ENCODE results near the gene LGALS1. TPM values are rescaled to one million over a fixed set of nuclear protein-coding genes. Genes with fewer than 3 reads are reported as not detected.

LGALS1 gene
- total and polyA plus RNA-seq, 9 of the 15 experiments (the other 6 are each of a cell fraction or from before 2014, with no cell fraction given) = 160 to 800 (median 330) TPM

DNA sequence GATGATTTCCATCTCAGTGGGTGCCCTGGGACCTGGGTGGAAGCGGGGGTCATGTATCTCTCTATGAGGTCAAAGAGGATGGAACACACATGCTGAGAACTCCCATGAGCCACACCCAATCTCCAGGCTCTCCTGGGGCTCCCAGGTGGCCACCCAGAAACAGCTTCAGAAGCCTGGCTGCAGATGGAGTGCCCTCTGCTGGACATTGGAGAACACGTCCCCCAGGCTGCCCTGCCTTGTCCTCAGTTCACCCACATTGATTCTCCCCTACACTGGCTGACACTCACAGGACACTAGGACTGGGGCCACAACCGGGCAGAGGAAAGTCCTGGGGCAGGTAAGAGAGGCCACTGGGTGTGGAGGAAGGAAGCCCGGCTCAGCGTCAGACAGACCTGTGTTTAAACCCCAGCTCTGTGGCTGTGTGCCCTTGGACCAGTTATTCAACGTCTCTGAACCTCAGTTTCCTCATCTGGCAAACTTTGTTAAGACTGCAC, 6.2 kb downstream of the LGALS1 start (continued):
- TF ChIP-seq, protein P1, sequence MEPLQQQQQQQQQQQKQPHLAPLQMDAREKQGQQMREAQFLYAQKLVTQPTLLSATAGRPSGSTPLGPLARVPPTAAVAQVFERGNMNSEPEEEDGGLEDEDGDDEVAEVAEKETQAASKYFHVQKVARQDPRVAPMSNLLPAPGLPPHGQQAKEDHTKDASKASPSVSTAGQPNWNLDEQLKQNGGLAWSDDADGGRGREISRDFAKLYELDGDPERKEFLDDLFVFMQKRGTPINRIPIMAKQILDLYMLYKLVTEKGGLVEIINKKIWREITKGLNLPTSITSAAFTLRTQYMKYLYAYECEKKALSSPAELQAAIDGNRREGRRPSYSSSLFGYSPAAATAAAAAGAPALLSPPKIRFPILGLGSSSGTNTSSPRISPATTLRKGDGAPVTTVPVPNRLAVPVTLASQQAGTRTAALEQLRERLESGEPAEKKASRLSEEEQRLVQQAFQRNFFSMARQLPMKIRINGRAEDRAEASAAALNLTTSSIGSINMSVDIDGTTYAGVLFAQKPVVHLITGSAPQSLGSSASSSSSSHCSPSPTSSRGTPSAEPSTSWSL (CRISPR knock-in tag; IDR thresholded peaks at IDR 0.05; ENCODE audit: borderline replicate concordance) = no peak
- TF ChIP-seq HNRNPK (IDR thresholded peaks at IDR 0.05; ENCODE audit: low read depth, low read length, poor library complexity, severe bottlenecking) = no peak
- TF ChIP-seq PML (IDR thresholded peaks at IDR 0.05; ENCODE audit: low read length) = no peak
- TF ChIP-seq ZKSCAN3 (CRISPR knock-in tag; IDR thresholded peaks at IDR 0.05) = no peak
- TF ChIP-seq GATAD2B (IDR thresholded peaks at IDR 0.05; ENCODE audit: borderline replicate concordance) = no peak
- peak; percentile 18; the same call in 1 of the 2 replicates for TF ChIP-seq KLF16 (IDR thresholded peaks at IDR 0.05)
- TF ChIP-seq, protein P2, sequence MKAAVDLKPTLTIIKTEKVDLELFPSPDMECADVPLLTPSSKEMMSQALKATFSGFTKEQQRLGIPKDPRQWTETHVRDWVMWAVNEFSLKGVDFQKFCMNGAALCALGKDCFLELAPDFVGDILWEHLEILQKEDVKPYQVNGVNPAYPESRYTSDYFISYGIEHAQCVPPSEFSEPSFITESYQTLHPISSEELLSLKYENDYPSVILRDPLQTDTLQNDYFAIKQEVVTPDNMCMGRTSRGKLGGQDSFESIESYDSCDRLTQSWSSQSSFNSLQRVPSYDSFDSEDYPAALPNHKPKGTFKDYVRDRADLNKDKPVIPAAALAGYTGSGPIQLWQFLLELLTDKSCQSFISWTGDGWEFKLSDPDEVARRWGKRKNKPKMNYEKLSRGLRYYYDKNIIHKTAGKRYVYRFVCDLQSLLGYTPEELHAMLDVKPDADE (conservative IDR thresholded peaks at IDR 0.05; ENCODE audit: control insufficient read depth, low read depth, low read length) = no peak
- TF ChIP-seq HNRNPH1 (optimal IDR thresholded peaks at IDR 0.05; ENCODE audit: low read depth, low read length) = no peak
- no peak for TF ChIP-seq PRPF4 (IDR thresholded peaks at IDR 0.05; ENCODE audit: insufficient read depth, low read depth, low read length, poor library complexity, severe bottlenecking)
- TF ChIP-seq ZKSCAN1 (IDR thresholded peaks at IDR 0.05; ENCODE audit: low read depth, low read length) = no peak
- TF ChIP-seq, protein P3, sequence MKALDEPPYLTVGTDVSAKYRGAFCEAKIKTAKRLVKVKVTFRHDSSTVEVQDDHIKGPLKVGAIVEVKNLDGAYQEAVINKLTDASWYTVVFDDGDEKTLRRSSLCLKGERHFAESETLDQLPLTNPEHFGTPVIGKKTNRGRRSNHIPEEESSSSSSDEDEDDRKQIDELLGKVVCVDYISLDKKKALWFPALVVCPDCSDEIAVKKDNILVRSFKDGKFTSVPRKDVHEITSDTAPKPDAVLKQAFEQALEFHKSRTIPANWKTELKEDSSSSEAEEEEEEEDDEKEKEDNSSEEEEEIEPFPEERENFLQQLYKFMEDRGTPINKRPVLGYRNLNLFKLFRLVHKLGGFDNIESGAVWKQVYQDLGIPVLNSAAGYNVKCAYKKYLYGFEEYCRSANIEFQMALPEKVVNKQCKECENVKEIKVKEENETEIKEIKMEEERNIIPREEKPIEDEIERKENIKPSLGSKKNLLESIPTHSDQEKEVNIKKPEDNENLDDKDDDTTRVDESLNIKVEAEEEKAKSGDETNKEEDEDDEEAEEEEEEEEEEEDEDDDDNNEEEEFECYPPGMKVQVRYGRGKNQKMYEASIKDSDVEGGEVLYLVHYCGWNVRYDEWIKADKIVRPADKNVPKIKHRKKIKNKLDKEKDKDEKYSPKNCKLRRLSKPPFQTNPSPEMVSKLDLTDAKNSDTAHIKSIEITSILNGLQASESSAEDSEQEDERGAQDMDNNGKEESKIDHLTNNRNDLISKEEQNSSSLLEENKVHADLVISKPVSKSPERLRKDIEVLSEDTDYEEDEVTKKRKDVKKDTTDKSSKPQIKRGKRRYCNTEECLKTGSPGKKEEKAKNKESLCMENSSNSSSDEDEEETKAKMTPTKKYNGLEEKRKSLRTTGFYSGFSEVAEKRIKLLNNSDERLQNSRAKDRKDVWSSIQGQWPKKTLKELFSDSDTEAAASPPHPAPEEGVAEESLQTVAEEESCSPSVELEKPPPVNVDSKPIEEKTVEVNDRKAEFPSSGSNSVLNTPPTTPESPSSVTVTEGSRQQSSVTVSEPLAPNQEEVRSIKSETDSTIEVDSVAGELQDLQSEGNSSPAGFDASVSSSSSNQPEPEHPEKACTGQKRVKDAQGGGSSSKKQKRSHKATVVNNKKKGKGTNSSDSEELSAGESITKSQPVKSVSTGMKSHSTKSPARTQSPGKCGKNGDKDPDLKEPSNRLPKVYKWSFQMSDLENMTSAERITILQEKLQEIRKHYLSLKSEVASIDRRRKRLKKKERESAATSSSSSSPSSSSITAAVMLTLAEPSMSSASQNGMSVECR (CRISPR knock-in tag; IDR thresholded peaks at IDR 0.05) = 0 out of 2 replicates have a peak, but pooled peaks have one; percentile 52
- TF ChIP-seq KLF6 (CRISPR knock-in tag; IDR thresholded peaks at IDR 0.05; ENCODE audit: borderline replicate concordance) = no peak
- no peak for TF ChIP-seq SRSF7 (optimal IDR thresholded peaks at IDR 0.05; ENCODE audit: low read depth, low read length)
- no peak for TF ChIP-seq MCM5 (IDR thresholded peaks at IDR 0.05; ENCODE audit: low read depth)
- TF ChIP-seq GABPA (tag; conservative IDR thresholded peaks at IDR 0.05; ENCODE audit: low read depth) = no peak
- TF ChIP-seq, protein P4, sequence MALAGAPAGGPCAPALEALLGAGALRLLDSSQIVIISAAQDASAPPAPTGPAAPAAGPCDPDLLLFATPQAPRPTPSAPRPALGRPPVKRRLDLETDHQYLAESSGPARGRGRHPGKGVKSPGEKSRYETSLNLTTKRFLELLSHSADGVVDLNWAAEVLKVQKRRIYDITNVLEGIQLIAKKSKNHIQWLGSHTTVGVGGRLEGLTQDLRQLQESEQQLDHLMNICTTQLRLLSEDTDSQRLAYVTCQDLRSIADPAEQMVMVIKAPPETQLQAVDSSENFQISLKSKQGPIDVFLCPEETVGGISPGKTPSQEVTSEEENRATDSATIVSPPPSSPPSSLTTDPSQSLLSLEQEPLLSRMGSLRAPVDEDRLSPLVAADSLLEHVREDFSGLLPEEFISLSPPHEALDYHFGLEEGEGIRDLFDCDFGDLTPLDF (CRISPR knock-in tag; IDR thresholded peaks at IDR 0.05) = no peak

All from K562 (cell line).